GM18858 (cell line): Measurements from ENCODE around the gene PSPN.
"Not testable (repeated sequence)": the region's sequence is repeated elsewhere in the genome, so short reads cannot be mapped to it uniquely, and the experiment has no call there.

Source experiments
- ATAC-seq: cut with Tn5 transposase; IDR thresholded peaks from one replicate; pipeline ENCODE4 v1.9.1; 2021; ENCODE audit not compliant: unreplicated experiment

The PSPN gene

DNA sequence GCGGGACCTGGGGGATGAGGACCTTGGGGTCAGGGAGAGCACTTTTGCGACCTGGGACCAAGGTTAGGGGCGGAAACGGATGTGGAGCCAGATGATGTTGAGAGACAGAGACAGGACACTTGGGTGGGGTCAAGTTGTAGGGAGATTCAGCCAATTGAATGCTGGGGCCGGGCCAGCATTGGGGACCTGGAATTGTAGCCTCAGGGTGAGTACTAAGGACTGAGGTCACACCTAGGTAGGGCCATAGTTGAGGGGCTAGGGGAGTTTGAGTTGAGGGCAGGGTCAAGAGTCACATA is 2.0 kb downstream of the PSPN start:
- ATAC-seq, result no peak

DNA sequence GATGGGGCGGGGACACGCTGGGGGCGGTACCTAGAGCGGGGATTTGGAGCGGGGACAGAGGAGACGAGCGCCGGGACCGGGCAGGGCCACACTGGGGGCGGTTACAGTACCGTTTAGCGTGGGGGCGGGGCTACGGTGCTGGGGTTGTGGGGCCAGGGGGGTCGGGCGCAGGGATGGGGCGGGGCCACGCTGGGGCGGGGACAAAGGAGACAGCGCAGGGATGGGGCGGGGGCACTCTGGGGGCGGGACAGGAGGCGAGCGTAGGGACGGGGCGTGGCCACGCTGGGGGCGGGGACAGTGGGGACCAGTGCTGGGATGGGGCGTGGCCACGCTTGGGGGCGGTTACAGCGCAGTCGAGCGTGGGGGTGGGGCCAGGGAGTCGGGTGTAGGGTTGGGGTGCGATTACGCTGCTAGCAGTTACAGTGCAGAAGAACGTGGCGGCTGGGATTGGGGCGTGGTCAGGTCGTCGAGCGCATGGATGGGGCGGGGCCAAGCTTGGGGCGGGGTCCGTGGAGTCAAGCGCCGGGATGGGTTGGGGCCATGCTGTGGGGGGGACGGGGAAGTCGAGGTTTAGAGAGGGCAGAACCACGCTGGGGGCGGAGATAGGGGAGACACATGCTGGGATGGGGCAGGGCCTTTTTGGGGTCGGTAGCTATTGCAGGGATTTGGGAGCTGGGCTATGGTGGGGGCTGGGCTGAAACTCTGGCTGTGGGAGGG is 2.5 kb downstream of the PSPN start:
- ATAC-seq, result no peak

DNA sequence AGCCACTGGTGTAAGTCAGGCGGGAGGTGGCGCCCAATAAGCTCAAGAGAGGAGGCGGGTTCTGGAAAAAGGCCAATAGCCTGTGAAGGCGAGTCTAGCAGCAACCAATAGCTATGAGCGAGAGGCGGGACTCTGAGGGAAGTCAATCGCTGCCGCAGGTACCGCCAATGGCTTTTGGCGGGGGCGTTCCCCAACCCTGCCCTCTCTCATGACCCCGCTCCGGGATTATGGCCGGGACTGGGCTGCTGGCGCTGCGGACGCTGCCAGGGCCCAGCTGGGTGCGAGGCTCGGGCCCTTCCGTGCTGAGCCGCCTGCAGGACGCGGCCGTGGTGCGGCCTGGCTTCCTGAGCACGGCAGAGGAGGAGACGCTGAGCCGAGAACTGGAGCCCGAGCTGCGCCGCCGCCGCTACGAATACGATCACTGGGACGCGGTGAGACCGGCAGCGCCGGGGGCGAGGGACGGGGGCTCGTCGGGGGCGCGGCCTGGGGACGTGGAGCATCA is 3.1 kb downstream of the PSPN start, which contains the start of gene ALKBH7:
Gene ALKBH7 (plus strand): TSS at position 201 of the 502 bp plus-strand sequence. CDS start 27 bp downstream, at position 228.
- ATAC-seq, result peak; percentile 69

DNA sequence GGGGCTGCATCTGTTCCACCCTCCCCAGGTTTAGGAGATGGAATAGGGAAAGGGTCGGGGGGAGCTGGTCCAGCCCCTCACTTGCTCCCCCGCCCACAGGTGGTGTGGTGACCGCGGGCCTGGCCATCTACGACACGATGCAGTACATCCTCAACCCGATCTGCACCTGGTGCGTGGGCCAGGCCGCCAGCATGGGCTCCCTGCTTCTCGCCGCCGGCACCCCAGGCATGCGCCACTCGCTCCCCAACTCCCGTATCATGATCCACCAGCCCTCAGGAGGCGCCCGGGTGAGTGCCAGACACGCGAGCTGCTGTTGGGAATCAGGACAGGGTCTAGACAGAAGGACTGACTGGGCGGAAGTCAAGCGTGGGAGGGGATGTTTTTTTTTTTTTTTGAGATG is 11.4 kb downstream of the PSPN start:
- no peak for ATAC-seq

DNA sequence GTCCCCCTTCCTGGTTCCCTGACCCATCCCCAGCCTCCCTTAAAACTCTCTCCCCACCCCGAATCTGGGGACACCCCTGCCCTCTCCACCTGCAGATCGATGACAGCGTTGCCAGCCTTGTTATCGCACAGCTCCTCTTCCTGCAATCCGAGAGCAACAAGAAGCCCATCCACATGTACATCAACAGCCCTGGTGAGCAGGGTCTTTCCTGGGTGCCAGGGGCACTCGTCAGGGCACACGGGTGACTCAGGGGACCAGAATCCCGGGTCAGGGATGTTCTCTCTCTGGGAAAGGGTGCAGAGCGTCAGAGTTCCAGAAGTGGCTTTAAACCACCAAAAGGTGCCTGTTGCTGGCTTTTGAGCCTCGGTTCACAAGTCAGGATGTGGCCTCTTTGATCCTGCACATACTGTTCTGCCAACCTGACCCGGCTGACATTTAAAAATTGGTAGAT is 13.4 kb downstream of the PSPN start:
- no peak for ATAC-seq

DNA sequence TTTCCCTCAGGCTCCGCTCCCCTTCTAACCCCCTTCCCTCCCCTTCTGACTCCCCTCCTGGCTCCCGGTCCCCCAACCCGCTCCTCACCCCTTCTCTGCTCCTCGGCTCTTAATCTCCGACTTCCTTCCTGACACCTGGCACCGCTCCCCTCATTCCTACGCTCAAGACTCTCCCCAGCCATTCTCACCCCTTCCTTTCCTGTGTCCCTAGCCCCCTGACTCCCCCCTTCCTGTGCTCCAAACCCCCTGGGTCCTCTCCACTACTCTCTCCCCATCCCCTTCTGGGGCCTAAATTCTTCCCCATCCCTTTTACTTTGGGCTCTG is 13.7 kb downstream of the PSPN start:
- no peak for ATAC-seq

DNA sequence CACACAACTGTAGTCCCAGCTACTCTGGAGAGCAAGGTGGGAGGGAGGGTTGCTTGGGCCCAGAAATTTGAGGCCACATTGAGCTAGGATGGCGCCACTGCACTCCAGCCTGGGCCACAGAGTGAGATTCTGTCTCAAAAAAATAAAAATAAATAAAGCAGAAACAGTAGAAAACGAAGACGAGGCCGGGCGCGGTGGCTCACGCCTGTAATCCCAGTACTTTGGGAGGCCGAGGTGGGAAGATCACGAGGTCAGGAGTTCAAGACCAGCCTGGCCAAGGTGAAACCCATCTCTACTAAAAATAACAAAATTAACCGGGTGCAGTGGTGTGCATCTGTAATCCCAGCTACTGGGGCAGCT is 14.9 kb downstream of the PSPN start:
- ATAC-seq, result not testable (repeated sequence)

DNA sequence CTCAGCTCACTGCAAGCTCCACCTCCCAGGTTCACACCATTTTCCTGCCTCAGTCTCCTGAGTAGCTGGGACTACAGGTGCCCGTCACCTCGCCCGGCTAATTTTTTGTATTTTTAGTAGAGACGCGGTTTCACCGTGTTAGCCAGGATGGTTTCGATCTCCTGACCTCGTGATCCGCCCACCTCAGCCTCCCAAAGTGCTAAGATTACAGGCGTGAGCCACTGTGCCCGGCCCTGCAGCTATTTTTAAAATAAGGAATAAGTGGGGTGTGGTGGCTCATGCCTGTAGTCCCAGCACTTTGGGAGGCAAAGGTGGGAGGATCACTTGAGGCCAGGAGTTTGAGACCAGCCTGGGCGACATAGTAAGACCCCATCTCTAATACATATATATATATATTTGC is 15.3 kb downstream of the PSPN start:
- not testable (repeated sequence) for ATAC-seq

DNA sequence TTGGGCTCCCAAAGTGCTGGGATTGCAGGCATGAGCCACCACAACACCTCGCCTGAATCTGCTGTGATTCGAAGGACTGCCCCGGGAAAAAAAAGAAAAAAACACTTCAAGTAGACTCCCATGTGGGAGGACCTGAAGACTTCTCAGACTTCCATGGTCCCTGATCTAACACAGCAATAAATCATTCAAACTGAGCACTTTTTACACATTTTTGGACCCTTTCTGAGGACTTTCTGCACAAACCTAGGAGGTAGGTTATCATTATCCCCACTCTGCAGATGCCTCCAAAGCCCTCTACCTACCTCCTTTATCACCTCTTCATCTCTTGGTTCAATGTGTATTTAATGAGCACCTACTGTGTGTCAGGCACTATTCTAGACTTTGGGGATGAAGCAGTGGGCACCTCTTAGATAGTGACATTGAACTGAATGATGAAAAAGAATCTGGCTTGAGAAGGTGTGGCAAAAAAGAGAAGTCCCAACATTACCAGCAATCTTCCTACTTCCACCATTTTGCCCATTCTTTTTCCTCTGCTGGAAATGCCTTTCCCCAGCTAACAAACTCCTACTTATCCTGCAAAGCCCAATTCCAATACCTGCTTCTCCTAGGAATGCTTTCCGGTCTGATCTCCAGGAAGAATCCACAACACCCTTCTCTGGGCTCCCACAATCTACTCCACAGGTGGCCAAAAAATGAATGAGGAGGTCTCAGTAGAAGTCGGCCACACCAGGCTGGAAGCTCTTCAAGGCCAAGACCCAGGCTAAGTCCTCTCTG is 16.0 kb downstream of the PSPN start:
- no peak for ATAC-seq

DNA sequence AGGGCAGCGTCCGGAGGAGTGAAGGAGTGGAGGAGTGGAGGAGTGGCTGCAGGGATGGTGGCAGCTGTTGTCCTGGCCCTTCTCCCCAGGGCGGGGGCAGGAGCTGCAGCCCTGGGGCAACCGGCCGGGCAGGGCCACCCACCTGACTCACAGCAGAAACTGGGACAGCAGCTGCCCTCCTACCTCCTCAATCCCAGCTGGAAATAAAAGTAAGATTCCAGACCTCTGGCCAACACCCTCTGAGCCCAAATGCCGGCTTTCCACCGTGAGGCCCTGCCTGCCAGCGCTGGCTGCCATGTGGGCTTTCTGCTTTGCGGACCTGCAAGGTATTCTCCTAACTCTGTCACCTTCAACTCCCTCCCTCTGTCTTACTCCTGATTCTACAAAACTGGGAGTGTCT is 17.7 kb downstream of the PSPN start:
- no peak for ATAC-seq

DNA sequence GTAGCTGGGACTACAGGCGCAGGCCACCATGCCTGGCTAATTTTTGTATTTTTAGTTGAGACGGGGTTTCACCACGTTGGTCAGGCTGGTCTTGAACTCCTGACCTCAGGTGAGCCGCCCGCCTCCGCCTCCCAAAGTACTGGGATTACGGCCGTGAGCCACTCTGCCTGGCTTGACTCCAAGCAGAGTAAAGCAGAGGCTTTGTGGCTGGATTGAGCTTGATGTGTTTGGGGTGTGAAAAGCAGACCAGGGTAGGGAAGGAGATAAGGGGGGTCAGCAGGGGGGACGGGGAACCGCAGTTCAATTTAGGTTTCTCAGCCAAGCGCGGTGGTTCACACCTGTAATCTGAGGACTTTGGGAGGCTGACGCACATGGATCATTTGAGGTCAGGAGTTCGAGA is 18.6 kb downstream of the PSPN start:
- ATAC-seq, result no peak

DNA sequence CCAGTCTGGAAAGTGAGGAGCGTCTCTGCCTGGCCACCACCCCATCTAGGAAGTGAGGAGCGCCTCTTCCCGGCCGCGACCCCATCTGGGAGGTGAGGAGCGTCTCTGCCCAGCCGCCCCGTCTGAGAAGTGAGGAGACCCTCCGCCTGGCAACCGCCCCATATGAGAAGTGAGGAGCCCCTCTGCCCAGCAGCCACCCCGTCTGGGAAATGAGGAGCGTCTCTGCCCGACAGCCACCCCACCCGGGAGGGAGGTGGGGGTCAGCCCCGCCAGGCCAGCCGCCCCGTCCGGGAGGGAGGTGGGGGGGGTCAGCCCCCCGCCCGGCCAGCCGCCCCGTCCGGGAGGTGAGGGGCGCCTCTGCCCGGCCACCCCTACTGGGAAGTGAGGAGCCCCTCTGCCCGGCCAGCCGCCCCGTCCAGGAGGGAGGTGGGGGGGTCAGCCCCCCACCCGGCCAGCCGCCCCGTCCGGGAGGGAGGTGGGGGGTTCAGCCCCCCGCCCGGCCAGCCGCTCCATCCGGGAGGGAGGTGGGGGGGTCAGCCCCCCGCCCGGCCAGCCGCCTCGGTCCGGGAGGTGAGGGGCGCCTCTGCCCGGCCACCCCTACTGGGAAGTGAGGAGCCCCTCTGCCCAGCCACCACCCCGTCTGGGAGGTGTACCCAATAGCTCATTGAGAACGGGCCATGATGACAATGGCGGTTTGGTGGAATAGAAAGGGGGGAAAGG is 20.3 kb downstream of the PSPN start:
- not testable (repeated sequence) for ATAC-seq

DNA sequence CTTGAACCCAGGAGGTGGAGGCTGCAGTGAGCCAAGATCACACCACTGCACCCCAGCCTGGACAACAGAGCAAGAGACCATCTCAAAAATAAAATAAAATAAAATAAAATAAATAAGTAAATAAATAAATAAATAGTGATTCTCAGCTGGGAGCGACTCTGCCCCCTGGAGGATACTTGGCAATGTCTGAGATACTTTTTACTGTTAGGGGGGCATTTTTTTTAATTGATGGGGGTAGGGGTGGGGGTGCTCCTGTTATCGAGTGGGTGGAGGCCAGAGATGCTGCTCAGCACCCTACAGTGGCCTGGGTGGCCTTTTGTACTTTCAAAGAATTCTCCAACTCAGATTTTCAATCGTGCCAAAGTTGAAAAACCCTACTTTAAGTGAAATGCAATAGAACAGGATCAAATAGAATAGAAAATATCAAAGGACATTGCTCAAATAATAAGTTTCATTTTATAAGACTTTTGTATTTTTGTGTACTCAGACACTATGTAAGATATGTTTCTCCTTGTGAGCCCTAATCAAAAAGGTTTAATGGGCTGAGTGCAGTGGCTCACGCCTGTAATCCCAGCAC is 21.5 kb downstream of the PSPN start:
- no peak for ATAC-seq

DNA sequence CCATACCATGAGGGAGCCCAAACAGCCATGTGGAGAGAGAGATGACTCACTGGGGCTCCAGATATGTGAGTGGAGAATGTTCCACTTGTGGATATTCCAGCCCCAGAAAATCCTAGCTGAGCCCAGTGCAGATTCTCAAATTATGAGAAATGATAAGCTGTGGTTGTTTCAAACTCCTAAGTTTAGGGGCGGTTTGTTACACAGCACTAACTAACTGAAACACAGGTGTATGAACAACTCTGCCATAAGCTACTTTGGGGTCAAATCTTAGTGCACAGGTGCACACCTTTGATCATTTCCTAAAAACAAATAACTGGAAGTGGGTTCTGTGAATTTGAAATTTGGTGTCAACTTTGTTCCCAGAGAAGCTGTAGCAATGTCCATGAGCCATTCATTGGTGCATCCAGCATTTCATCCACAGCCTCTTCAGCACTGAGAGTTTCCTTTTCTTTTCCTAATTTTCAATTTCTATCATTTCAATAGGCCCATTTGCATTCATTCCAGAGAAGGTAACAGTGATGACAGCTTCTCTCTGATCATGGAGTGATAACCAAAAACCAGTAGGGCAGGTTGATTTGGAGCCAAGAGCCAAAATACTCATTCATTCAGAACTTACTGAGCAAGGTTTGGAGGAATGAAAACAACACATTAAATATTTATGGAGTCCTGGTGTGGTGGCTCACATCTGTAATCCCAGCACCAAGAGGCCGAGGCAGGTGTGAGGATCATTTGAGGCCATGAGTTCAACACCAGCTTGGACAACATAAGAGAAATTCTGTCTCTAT is 23.2 kb downstream of the PSPN start:
- ATAC-seq, result no peak

DNA sequence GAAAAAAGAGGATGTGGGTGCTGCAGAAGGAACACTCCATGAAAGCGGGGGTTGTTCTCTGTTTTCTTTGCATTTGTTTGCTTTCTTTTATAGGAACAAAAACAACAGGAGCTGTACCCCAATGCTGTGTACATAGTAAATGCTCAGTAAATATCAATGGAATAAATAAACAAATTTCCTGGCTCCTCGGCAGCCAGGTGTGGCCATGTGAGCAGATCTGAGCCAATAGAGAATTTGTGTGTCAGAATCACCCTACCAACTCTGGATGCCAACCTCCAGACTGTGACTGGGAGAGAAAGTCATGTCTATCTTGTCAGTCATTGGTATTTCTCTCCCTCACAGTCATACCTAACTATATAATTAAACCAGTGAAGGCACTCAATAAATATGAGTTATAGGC is 25.0 kb downstream of the PSPN start:
- no peak for ATAC-seq

DNA sequence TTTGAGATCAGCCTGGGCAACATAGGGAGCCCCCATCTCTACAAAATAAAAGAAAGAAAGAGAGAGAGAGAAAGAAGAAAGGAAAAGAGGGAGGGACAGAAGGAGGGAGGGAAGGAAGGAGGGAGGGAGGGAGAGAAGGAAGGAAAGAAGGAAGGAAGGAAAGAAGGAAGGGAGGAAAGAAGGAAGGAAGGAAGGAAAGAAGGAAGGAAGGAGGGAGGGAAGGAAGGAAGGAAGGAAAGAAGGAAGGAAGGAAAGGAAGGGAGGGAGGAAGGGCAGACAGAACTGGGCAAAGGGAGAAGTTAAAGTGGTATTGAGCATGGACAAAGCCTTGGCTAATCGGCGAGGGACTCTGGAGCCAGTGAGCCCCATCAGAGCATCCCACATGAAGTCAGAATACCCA is 26.5 kb downstream of the PSPN start:
- ATAC-seq, result not testable (repeated sequence)

DNA sequence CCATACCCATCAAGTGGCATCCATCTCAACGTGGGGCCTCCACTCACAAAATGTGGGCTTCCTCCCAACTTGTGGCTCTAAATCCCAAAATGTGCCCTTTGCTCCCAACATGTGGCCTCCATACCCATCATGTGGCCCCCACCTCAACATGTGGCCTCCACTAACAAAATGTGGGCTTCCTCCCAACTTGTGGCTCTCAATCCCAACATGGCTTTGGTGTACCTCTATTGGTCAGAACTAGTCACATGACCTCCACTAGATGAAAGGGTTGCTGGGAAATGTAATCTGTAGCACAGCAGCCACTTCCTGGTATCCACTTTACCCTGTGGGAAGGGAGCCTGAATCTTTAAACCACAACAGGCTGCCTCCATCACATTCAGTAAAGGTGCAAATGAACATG is 32.3 kb downstream of the PSPN start:
- ATAC-seq, result no peak

DNA sequence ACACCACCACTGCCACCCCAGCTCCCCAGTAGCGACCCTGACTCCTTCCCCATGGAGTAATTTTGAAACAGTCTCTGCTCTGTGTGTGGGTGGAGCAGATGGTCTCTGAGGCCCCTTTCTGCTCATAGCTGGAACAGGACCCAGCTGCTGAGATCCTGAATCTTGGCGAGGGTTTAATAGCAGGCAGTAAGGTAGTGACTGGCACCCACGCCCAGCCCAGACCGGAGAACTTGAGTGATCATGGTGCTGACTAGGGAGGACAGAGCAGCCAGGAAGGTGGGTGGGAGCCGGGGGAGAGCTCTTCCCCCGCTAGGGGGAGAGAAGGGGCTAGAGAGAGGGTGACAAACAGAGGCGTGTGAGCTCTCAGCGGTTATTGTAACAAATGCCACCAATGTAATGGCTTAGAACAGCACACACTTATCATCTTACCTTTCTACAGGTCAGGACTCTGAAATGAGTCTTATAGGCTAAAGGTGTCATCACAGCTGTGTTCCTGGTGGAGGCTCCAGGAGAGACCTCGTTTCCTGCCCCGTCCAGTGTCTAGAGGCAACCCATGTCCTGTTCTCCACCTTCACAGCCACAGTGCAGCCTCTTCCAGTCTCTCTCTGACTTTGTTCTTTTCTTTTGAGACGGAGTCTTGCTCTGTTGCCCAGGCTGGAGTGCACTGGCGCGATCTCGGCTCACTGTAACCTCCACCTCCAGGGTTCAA is 35.1 kb downstream of the PSPN start:
- no peak for ATAC-seq

DNA sequence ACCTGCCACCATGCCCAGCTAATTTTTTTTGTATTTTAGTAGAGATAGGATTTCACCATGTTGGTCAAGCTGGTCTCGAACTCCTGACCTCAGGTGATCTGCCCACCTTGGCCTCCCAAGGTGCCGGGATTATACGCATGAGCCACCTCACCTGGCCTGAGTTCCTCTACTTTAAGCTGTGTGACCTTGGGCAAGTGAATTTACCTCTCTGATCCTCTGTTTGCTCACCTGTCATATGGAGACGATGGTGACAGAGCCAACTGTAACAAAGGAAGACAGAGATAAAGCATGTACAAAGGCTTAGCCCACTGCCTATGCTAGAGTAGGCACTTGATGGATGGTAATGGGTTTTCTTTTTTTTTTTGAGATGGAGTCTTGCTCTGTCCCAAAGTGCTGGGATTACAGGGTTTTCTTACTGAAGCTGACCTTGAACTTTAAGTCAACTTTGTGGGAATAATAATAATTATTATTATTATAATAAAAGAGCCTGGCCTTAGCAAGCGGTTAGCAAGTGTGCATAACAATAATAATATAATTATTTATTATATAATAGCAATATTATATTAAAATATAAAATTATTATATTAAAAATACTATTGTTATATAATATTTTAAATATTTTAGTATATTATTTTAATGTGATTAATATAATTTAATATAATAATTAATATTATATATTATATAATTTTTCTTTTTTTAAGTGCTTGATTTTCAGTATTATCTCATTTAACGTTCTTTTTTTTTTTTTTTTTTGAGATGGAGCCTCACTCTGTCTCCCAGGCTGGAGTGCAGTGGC is 41.0 kb downstream of the PSPN start:
- no peak for ATAC-seq
